Suprapubic skin (tissue), 4 donors: ENCODE data around the gene MAS1L.

Experiments used
- CTCF ChIP-seq, 2 donors: fragments of 200-600 bp in 1 of 2; fragments of 450-650 bp in 1 of 2; sonication (generic) in 1 of 2; IDR thresholded peaks; one replicate each; pipeline ENCODE4 v1.5.1; 2016 to 2019; ENCODE audit warnings: antibody characterized with exemption in 2 of 2, mild to moderate bottlenecking in 1 of 2, moderate library complexity in 1 of 2
- EP300 ChIP-seq: sonication (generic); formaldehyde crosslinking; IDR thresholded peaks from one replicate; pipeline ENCODE4 v1.6.1; 2017; ENCODE audit warnings: antibody characterized with exemption
- POLR2A ChIP-seq, 2 donors: fragments of 450-650 bp; IDR thresholded peaks; one replicate each; pipeline ENCODE4 v1.6.1; 2017; ENCODE audit warnings: antibody characterized with exemption in 2 of 2, mild to moderate bottlenecking in 2 of 2, moderate library complexity in 2 of 2
- POLR2AphosphoS5 ChIP-seq, 3 donors: sonication (generic); formaldehyde crosslinking; IDR thresholded peaks; one replicate each; pipeline ENCODE4 v1.6.1; 2017; ENCODE audit warnings: antibody characterized with exemption in 3 of 3

DNA sequence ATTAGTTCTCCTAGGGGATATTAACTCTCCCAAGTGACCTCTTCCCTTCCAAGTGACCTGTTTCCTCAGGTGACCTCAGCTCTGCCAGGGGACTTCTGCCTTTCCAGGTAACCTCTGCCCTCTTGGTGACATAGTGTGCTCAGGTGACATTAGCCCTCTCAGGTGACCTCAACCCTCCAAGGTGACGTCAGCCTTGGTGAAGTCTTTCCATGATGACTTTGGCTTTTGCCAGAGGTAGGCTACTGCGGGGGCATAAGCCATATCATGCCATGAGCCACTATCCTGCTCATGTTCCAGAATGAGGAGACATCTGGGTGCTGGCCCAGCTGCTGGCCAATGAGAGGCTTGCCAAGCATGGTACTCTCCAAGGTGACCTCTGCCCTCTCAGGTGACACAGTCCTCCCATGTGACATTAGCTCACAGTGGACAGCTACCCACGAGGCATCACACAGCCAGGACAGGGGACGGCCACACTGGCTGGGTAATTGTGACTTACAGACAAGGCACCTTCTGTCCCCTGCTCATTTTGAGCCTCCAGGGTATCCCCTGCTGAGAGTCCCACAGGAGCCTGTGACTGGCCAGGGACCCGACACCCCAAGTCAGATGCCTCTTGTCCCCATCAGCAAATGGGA lies 40.7 kb upstream of the MAS1L start:
- TF ChIP-seq POLR2A (IDR thresholded peaks at IDR 0.05) (no peak), CTCF (IDR thresholded peaks at IDR 0.05) (no peak), POLR2AphosphoS5 (IDR thresholded peaks at IDR 0.05) (no peak), EP300 (no peak)
